ENCODE measurements around the gene CPHXL. TPM values are rescaled to one million over a fixed set of nuclear protein-coding genes. Genes with fewer than 3 reads are reported as not detected.

Gene CPHXL
- polyA plus RNA-seq (2012; rRNA removed) = not detected in 2 replicates
- not detected in 2 replicates for polyA plus RNA-seq (2012; cell fraction: cytosol; rRNA removed)
- not detected in 2 replicates for polyA plus RNA-seq (2012; cell fraction: nucleus; rRNA removed)

- no peaks in the 10 kb centered on the region for H3K9me3 ChIP-seq
- H4K20me1 ChIP-seq (ENCODE audit: insufficient read depth) = no peaks in the 10 kb centered on the region
- no peaks in the 10 kb centered on the region for H3F3A ChIP-seq (replicated peaks; ENCODE audit: insufficient read depth)
- H2AFZ ChIP-seq (ENCODE audit: low read depth) = no peak within 1 kb of the TSS
- ChIA-PET CTCF (no interaction called here), POLR2A (no interaction called here)
- no peak within 1 kb of the TSS for H3K9ac ChIP-seq
- no peaks in the 10 kb centered on the region for H3K27me3 ChIP-seq (ENCODE audit: insufficient read depth)
- no peaks in the 10 kb centered on the region for H3K36me3 ChIP-seq (replicated peaks in 1 of 2; ENCODE audit: control insufficient read depth in 1 of 2, insufficient read depth in 2 of 2, low read length in 1 of 2)
- DNase-seq = no peak
- no peaks in the 10 kb centered on the region for H3K4me1 ChIP-seq (ENCODE audit: control insufficient read depth in 1 of 2, insufficient read depth in 2 of 2, low read depth in 1 of 2, low read length in 1 of 2)
- no peak for TF ChIP-seq SIN3A (IDR thresholded peaks at IDR 0.05; ENCODE audit: borderline replicate concordance, low read depth, low read length)
- no peak for TF ChIP-seq REST (IDR thresholded peaks at IDR 0.05; ENCODE audit: low read depth, low read length)
- TF ChIP-seq EP300 (IDR thresholded peaks at IDR 0.05; ENCODE audit: borderline replicate concordance in 1 of 2, low read depth in 1 of 2, low read length in 1 of 2) = no peak
- no peak for TF ChIP-seq MEF2A (IDR thresholded peaks at IDR 0.05; ENCODE audit: borderline replicate concordance, low read depth)
- no peak for TF ChIP-seq MXI1 (IDR thresholded peaks at IDR 0.05; ENCODE audit: low read depth, low read length)
- no peaks in the 10 kb centered on the region for H3K79me2 ChIP-seq (ENCODE audit: insufficient read depth)
- H3K9me2 ChIP-seq = no peaks in the 10 kb centered on the region
- 42% methylated on average over 5 of the region's 5 CpGs for WGBS (ENCODE audit: low lambda C conversion rate)
- H3K4me3 ChIP-seq (ENCODE audit: low read depth in 2 of 2, low read length in 1 of 2) = no peak within 1 kb of the TSS
- H3K27ac ChIP-seq (ENCODE audit: low read depth in 2 of 2, low read length in 1 of 2) = no peak within 1 kb of the TSS
- H3K4me2 ChIP-seq = no peak within 1 kb of the TSS
These were observed at the start of gene CPHXL for GRCh38 chr16:75726390-75726789. CPHXL (minus strand) TSS chr16:75726490; CDS start chr16:75726442, 48 bp downstream.

- H3K9me2 ChIP-seq = no peaks in the 10 kb centered on the region
- no peaks in the 10 kb centered on the region for H3F3A ChIP-seq (replicated peaks; ENCODE audit: insufficient read depth)
- H3K27ac ChIP-seq (ENCODE audit: low read depth in 2 of 2, low read length in 1 of 2) = no peak overlapping the region
- no peaks in the 10 kb centered on the region for H3K27me3 ChIP-seq (ENCODE audit: insufficient read depth)
- no peaks in the 10 kb centered on the region for H3K36me3 ChIP-seq (replicated peaks in 1 of 2; ENCODE audit: control insufficient read depth in 1 of 2, insufficient read depth in 2 of 2, low read length in 1 of 2)
- H3K4me1 ChIP-seq (ENCODE audit: control insufficient read depth in 1 of 2, insufficient read depth in 2 of 2, low read depth in 1 of 2, low read length in 1 of 2) = no peaks in the 10 kb centered on the region
- H3K79me2 ChIP-seq (ENCODE audit: insufficient read depth) = no peaks in the 10 kb centered on the region
- no peaks in the 10 kb centered on the region for H3K9me3 ChIP-seq
- TF ChIP-seq RXRA (IDR thresholded peaks at IDR 0.05; ENCODE audit: borderline replicate concordance, low read depth) (no peak), USF2 (IDR thresholded peaks at IDR 0.05; ENCODE audit: borderline replicate concordance, low read depth, low read length) (no peak)
- H3K4me3 ChIP-seq (ENCODE audit: low read depth in 2 of 2, low read length in 1 of 2) = no peak overlapping the region
- 89% methylated on average over 1 of the region's 1 CpG for WGBS (ENCODE audit: low lambda C conversion rate)
- H3K4me2 ChIP-seq = no peak overlapping the region
- H3K9ac ChIP-seq = no peak overlapping the region
- POLR2A ChIA-PET = no interaction called here
- CTCF ChIA-PET = interaction anchor here (2.3 kb wide), 2 partner anchors 10 to 1398 kb away, joined by 6 to 7 read pairs; no protein-coding TSS in a partner anchor
- H2AFZ ChIP-seq (ENCODE audit: low read depth) = no peak overlapping the region
- no peak for DNase-seq
- H4K20me1 ChIP-seq (ENCODE audit: insufficient read depth) = no peaks in the 10 kb centered on the region
These were observed 47.9 kb upstream of the CPHXL start for GRCh38 chr16:75774197-75774596.

Measured in SK-N-SH (cell line).